Lung (tissue), 12 donors: ENCODE results near the gene CSH2. TPM values are rescaled to one million over a fixed set of nuclear protein-coding genes. Genes with fewer than 3 reads are reported as not detected.
A peak's percentile ranks its signal among the peaks of the same experiment; 100 is the strongest.

ENCODE experiments used
- ATAC-seq: fragments of 200-7000 bp; cut with Tn5 transposase; one replicate; pipeline ENCODE4 v1.9.1; 2020; ENCODE audit warnings: moderate number of reproducible peaks; ENCODE audit not compliant: insufficient read depth, low FRiP score
- DNase-seq, 3 donors: peaks; one replicate each; pipeline ENCODE4 v3.0.0-alpha.2; 2013 to 2017
- H3K27ac ChIP-seq, 2 donors: one replicate each; pipeline ENCODE4 v1.5.1; 2013; ENCODE audit warnings: mild to moderate bottlenecking in 2 of 2, moderate library complexity in 2 of 2, control low read depth in 1 of 2, inconsistent platforms in 1 of 2, low read depth in 1 of 2, low read length in 1 of 2
- H3K27me3 ChIP-seq, 3 donors: one replicate each; pipeline ENCODE4 v1.5.1; 2013; ENCODE audit warnings: low read length in 2 of 3; ENCODE audit not compliant: control insufficient read depth in 3 of 3, insufficient read depth in 3 of 3
- H3K36me3 ChIP-seq, 4 donors: one replicate each; pipeline ENCODE4 v1.5.1; 2013; ENCODE audit warnings: low read length in 4 of 4, mild to moderate bottlenecking in 1 of 4, moderate library complexity in 1 of 4; ENCODE audit not compliant: control insufficient read depth in 4 of 4, insufficient read depth in 4 of 4
- H3K4me1 ChIP-seq, 5 donors: one replicate each; pipeline ENCODE4 v1.5.1; 2013; ENCODE audit warnings: low read length in 5 of 5, mild to moderate bottlenecking in 2 of 5, moderate library complexity in 1 of 5; ENCODE audit not compliant: control insufficient read depth in 5 of 5, insufficient read depth in 5 of 5
- H3K4me3 ChIP-seq: one replicate; pipeline ENCODE4 v1.5.1; 2013; ENCODE audit warnings: mild to moderate bottlenecking, control low read depth, moderate library complexity
- H3K9ac ChIP-seq, 2 donors: one replicate each; pipeline ENCODE4 v1.5.1; 2013; ENCODE audit warnings: low read length in 2 of 2, control low read depth in 1 of 2; ENCODE audit not compliant: insufficient read depth in 1 of 2
- H3K9me3 ChIP-seq, 4 donors: one replicate each; pipeline ENCODE4 v1.5.1; 2013; ENCODE audit warnings: low read length in 3 of 4, mild to moderate bottlenecking in 1 of 4, moderate library complexity in 1 of 4; ENCODE audit not compliant: control insufficient read depth in 4 of 4, insufficient read depth in 3 of 4
- CTCF ChIP-seq: IDR thresholded peaks from 2 replicates; pipeline ENCODE4 v1.5.1; 2012; ENCODE audit warnings: mild to moderate bottlenecking; ENCODE audit errors: control extremely low read depth, extremely low read depth
- WGBS, 2 donors: extraction: QIAGEN DNeasy Blood & Tissue Kit; methylation state at CpG; one replicate each; pipeline ENCODE4 v1.1.7; 2013; 5-methylcytosine and 5-hydroxymethylcytosine counted together
- polyA plus RNA-seq, 2 donors: library from polyadenylated mRNA; stranded (reverse); fragments of 200-250 nt; gene quantifications; one replicate each; pipeline ENCODE4 v1.2.1, GENCODE V29; 2013
- total RNA-seq, 2 donors: library from RNA; depleted of rRNA in 1 of 2; stranded (reverse); fragments of >200 nt in 1 of 2; gene quantifications; one replicate each; pipeline ENCODE4 v1.2.1, GENCODE V29; 2014 to 2021
- donor health status: control.
- donor health status: control.
- donor health status: Bipolar disorder and iron deficiency.
- donor health status: healthy.
- donor health status: DM: yes; HTN: yes; CAD: no.

Gene CSH2
- total and polyA plus RNA-seq, 4 donors: not detected

- peak overlapping the region; percentile 63 to 78 for H3K27ac ChIP-seq
- ATAC-seq: no peak
- TF ChIP-seq CTCF: no peak
- H3K9me3 ChIP-seq: no peaks in the 10 kb centered on the region
- H3K9ac ChIP-seq: peak overlapping the region in 1 of 2 donors; percentile 57
- peaks cover 6 to 32% (median 19%) of the 10 kb centered on the region in 4 donors for H3K36me3 ChIP-seq
- peaks cover 17 to 47% (median 31%) of the 10 kb centered on the region in 5 donors for H3K4me1 ChIP-seq
- H3K27me3 ChIP-seq: no peaks in the 10 kb centered on the region
- no peak overlapping the region for H3K4me3 ChIP-seq
- WGBS, 2 donors: 26 to 40% methylated on average over 7 of the region's 7 CpGs
- peak; percentile 91 to 96 (median 95) for DNase-seq
These were observed 34.8 kb downstream of the CSH2 start for GRCh38 chr17:63838631-63839171.

DNA sequence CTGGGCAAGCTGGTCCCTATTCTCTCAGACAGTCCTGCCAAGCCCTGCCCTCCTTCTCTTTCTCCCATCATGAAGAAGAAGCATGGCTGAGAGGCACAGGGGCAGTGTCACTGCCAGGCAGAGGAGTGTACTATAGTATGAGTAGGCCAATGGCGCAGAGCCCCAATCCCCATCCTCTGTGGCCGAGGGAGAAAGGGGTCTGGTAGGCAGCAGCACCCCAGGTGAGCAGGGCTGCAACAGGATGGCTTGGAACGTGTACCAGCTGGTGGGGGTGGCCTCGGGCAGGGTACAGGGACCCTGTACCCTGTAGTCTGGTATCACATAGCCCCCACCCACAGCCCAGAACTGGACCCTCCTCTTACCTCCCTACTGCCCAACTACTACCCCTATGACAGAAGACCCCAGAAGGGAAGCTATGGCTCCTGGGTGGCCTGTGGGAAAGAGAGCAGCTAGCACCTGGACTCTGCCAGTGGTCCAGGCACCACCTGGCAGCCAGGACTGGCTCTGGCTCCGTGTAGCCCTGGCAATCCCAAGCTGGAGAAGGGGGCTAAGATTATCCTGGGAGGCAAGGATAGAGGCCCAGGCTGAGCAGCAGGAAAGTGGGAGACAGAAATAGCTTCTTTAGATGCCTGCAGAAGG, 35.4 kb downstream of the CSH2 start:
- ATAC-seq: no peak
- no peaks in the 10 kb centered on the region for H3K9me3 ChIP-seq
- WGBS, 2 donors: 84 to 86% methylated on average over 5 of the region's 5 CpGs
- no peak overlapping the region for H3K4me3 ChIP-seq
- peaks cover 6 to 38% (median 25%) of the 10 kb centered on the region in 4 donors for H3K36me3 ChIP-seq
- no peak for TF ChIP-seq CTCF
- H3K9ac ChIP-seq: peak overlapping the region in 1 of 2 donors; percentile 57
- peak overlapping the region; percentile 63 to 78 for H3K27ac ChIP-seq
- no peaks in the 10 kb centered on the region for H3K27me3 ChIP-seq
- no peak for DNase-seq
- H3K4me1 ChIP-seq: peaks cover 17 to 44% (median 31%) of the 10 kb centered on the region in 5 donors

DNA sequence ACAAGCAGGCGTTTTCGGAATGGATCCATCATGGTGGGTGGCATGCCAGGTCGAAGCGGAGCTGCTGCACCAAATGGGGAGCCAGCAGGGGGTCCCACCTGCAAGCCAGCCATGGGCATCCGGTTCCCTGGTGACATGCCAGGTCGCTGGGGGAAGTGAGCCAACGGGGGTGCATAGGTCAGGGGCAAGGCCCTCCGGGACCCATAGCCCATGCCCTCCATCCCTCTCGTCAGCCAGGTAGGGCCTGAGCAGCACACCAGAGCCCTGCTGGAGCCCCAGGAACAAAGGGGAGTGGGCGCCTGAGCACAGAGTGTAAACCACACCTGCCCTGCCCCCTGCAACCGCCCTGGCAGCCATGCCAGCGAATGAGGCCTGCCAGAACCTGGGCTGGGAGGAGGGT, 36.0 kb downstream of the CSH2 start:
- peak overlapping the region; percentile 10 to 63 for H3K27ac ChIP-seq
- no peaks in the 10 kb centered on the region for H3K9me3 ChIP-seq
- peaks cover 9 to 44% (median 30%) of the 10 kb centered on the region in 4 donors for H3K36me3 ChIP-seq
- WGBS, 2 donors: 86 to 90% methylated on average over 12 of the region's 12 CpGs
- no peak overlapping the region for H3K9ac ChIP-seq
- DNase-seq (no peak), ATAC-seq (no peak)
- H3K4me1 ChIP-seq: peaks cover 17 to 44% (median 31%) of the 10 kb centered on the region in 5 donors
- no peaks in the 10 kb centered on the region for H3K27me3 ChIP-seq
- H3K4me3 ChIP-seq: no peak overlapping the region
- no peak for TF ChIP-seq CTCF
